HL-60 (cell line): Measurements from ENCODE around the gene HYCC1.
"Not testable (repeated sequence)": the region's sequence is repeated elsewhere in the genome, so short reads cannot be mapped to it uniquely, and the experiment has no call there.

Source experiments
- CTCF ChIP-seq: IDR thresholded peaks from one replicate; pipeline ENCODE4 v1.5.1; 2011; ENCODE audit warnings: low read length, control low read depth, inconsistent platforms; ENCODE audit not compliant: insufficient read depth
- REST ChIP-seq: IDR thresholded peaks from 2 replicates; pipeline ENCODE4 v1.6.1; 2012; ENCODE audit warnings: low read depth; ENCODE audit not compliant: insufficient replicate concordance

GRCh38 chr7:23039674-23040073 is 25.7 kb upstream of the HYCC1 start:
- TF ChIP-seq CTCF, REST: not testable (repeated sequence)
